HCT116 (cell line): ENCODE measurements around the gene OTOGL. TPM values are rescaled to one million over a fixed set of nuclear protein-coding genes. Genes with fewer than 3 reads are reported as not detected.

ENCODE experiments used
- ATAC-seq: fragments of 200-7000 bp; cut with Tn5 transposase; 2 replicates; pipeline ENCODE4 v1.9.1; 2020; ENCODE audit warnings: mild to moderate bottlenecking, moderate library complexity
- BruUV-seq: library from RNA; stranded (reverse); fragments of 400-500 nt; replicated peaks from 2 replicates; lab custom pipeline; 2021; lab: Mats Ljungman, UMichigan
- CTCF ChIA-PET: fragments of 300-600 bp; sonication (Branson Sonifier 250); formaldehyde crosslinking; loops from one replicate; lab custom pipeline; 2021; ENCODE audit warnings: antibody characterized with exemption; lab: Charles Lee
- POLR2A ChIA-PET: fragments of 300-600, 350-600 bp; sonication (Branson Sonifier 250); formaldehyde crosslinking; loops from one replicate; lab custom pipeline; 2021; ENCODE audit warnings: antibody characterized with exemption; lab: Charles Lee
- RAD21 ChIA-PET, 2 experiments: fragments of 300-600 bp; sonication (Branson Sonifier 250); formaldehyde crosslinking; loops; one replicate each; lab custom pipeline; 2023; ENCODE audit warnings: low total read pairs in 2 of 2; ENCODE audit not compliant: uncharacterized antibody in 2 of 2, unreplicated experiment in 2 of 2, low non-redundant PET in 1 of 2; lab: Charles Lee
- DNase-seq: peaks from one replicate; pipeline ENCODE4 v3.0.0-alpha.2; 2010; ENCODE audit warnings: low read depth, low spot score
- H2AFZ ChIP-seq: fragments of 200-600 bp; shearing (Covaris generic), sonication (generic); 2 replicates; pipeline ENCODE4 v1.6.1; 2017; ENCODE audit warnings: low read depth, mixed run types, mixed read lengths, antibody characterized with exemption, low read length; ENCODE audit not compliant: poor library complexity, severe bottlenecking
- H3K27ac ChIP-seq: 2 replicates; pipeline ENCODE4 v1.5.1; 2012; ENCODE audit warnings: low read depth, low read length
- H3K27me3 ChIP-seq: fragments of 200-600 bp; sonication (generic); 2 replicates; pipeline ENCODE4 v1.6.1; 2016; ENCODE audit warnings: mixed run types, low read length, mixed read lengths; ENCODE audit not compliant: insufficient read depth
- H3K36me3 ChIP-seq, 2 experiments: fragments of 200-500 bp in 1 of 2; fragments of 200-600 bp in 1 of 2; sonication (Bioruptor generic) in 1 of 2; sonication (generic) in 1 of 2; 2 replicates each; pipeline versions ENCODE4 v1.5.1 to v1.6.1; 2014 to 2016; ENCODE audit warnings: low read length in 2 of 2, inconsistent platforms in 1 of 2, mixed read lengths in 1 of 2, mixed run types in 1 of 2; ENCODE audit not compliant: insufficient read depth in 2 of 2, control insufficient read depth in 1 of 2
- H3K4me1 ChIP-seq, 2 experiments: fragments of 200-600 bp in 1 of 2; sonication (generic) in 1 of 2; 2 replicates each; pipeline versions ENCODE4 v1.5.1 to v1.6.1; 2012 to 2017; ENCODE audit warnings: low read length in 2 of 2, inconsistent platforms in 1 of 2, mild to moderate bottlenecking in 1 of 2, mixed read lengths in 1 of 2, mixed run types in 1 of 2, moderate library complexity in 1 of 2; ENCODE audit not compliant: insufficient read depth in 2 of 2, control insufficient read depth in 1 of 2
- H3K4me2 ChIP-seq: fragments of 200-600 bp; sonication (generic); 2 replicates; pipeline ENCODE4 v1.6.1; 2017; ENCODE audit warnings: mixed run types, low read length, mixed read lengths
- H3K4me3 ChIP-seq, 2 experiments: fragments of 200-600 bp in 1 of 2; sonication (generic) in 1 of 2; replicated peaks in 1 of 2; 2 replicates each; pipeline ENCODE4 v1.5.1; 2011 to 2016; ENCODE audit warnings: low read length in 2 of 2, control low read depth in 1 of 2, low read depth in 1 of 2, mild to moderate bottlenecking in 1 of 2, mixed read lengths in 1 of 2, mixed run types in 1 of 2
- H3K79me2 ChIP-seq: fragments of 200-600 bp; sonication (generic); 2 replicates; pipeline ENCODE4 v1.6.1; 2017; ENCODE audit warnings: mild to moderate bottlenecking, mixed run types, low read length, moderate library complexity, mixed read lengths; ENCODE audit not compliant: insufficient read depth
- H3K9ac ChIP-seq: fragments of 200-600 bp; sonication (generic); 2 replicates; pipeline ENCODE4 v1.6.1; 2016; ENCODE audit warnings: low read length, mixed read lengths
- H3K9me2 ChIP-seq: fragments of 200-600 bp; sonication (generic), shearing (Covaris generic); 2 replicates; pipeline ENCODE4 v1.6.1; 2017; ENCODE audit warnings: mixed run types, mild to moderate bottlenecking, moderate library complexity; ENCODE audit not compliant: insufficient read depth
- H3K9me3 ChIP-seq, 2 experiments: fragments of 200-500 bp in 1 of 2; fragments of 200-600 bp in 1 of 2; sonication (Bioruptor generic) in 1 of 2; sonication (generic) in 1 of 2; 2 replicates each; pipeline ENCODE4 v1.6.1; 2014 to 2017; ENCODE audit warnings: low read length in 2 of 2, mixed read lengths in 2 of 2, inconsistent platforms in 1 of 2, low read depth in 1 of 2, mild to moderate bottlenecking in 1 of 2, mixed run types in 1 of 2, moderate library complexity in 1 of 2; ENCODE audit not compliant: control insufficient read depth in 1 of 2, insufficient read depth in 1 of 2
- H4K20me1 ChIP-seq: fragments of 200-600 bp; sonication (generic), shearing (Covaris generic); 2 replicates; pipeline ENCODE4 v1.6.1; 2017; ENCODE audit warnings: mixed run types, mild to moderate bottlenecking, moderate library complexity; ENCODE audit not compliant: insufficient read depth
- EGR1 ChIP-seq: IDR thresholded peaks from 2 replicates; pipeline ENCODE4 v1.6.1; 2012; ENCODE audit warnings: low read depth
- EZH2phosphoT487 ChIP-seq: fragments of 200-600 bp; IDR thresholded peaks from 2 replicates; pipeline ENCODE4 v1.6.1; 2018; ENCODE audit warnings: antibody characterized with exemption, borderline replicate concordance
- FOSL1 ChIP-seq: IDR thresholded peaks from 2 replicates; pipeline ENCODE4 v1.6.1; 2012; ENCODE audit warnings: low read depth
- MAX ChIP-seq: IDR thresholded peaks from 2 replicates; pipeline ENCODE4 v1.6.1; 2012
- POLR2AphosphoS5 ChIP-seq: IDR thresholded peaks from 2 replicates; pipeline ENCODE4 v1.6.1; 2011; ENCODE audit warnings: mild to moderate bottlenecking, low read depth, low read length, moderate library complexity
- RAD21 ChIP-seq: IDR thresholded peaks from 2 replicates; pipeline ENCODE4 v1.6.1; 2012; ENCODE audit warnings: low read depth, mild to moderate bottlenecking
- REST ChIP-seq: IDR thresholded peaks from 2 replicates; pipeline ENCODE4 v1.6.1; 2012; ENCODE audit warnings: low read depth
- SIN3A ChIP-seq: IDR thresholded peaks from 2 replicates; pipeline ENCODE4 v1.6.1; 2012; ENCODE audit warnings: low read depth
- SP1 ChIP-seq: IDR thresholded peaks from 2 replicates; pipeline ENCODE4 v1.6.1; 2012; ENCODE audit warnings: low read depth
- TCF7L2 ChIP-seq: IDR thresholded peaks from 2 replicates; pipeline ENCODE4 v1.7.0; 2011; ENCODE audit warnings: borderline replicate concordance, inconsistent platforms; ENCODE audit not compliant: insufficient read depth, insufficient read length; ENCODE audit errors: extremely low read depth
- ZFX ChIP-seq: fragments of 450-650 bp; IDR thresholded peaks from 2 replicates; pipeline ENCODE4 v1.6.1; 2017
- ZNF274 ChIP-seq: fragments of 200-500 bp; sonication (Bioruptor generic); IDR thresholded peaks from 2 replicates; pipeline ENCODE4 v1.6.1; 2014; ENCODE audit warnings: mild to moderate bottlenecking, low read depth, low read length, inconsistent platforms
- intact Hi-C: fragments of 100-400 bp; cut with micrococcal nuclease; formaldehyde crosslinking; loops from 2 replicates; pipeline ENCODE4 v1.10.0; 2022
- total RNA-seq: library from RNA; stranded (reverse); gene quantifications from one replicate; pipeline ENCODE4 v1.2.1, GENCODE V29; 2021; ENCODE audit not compliant: unreplicated experiment
- TF ChIP-seq, protein P1 (sequence below): IDR thresholded peaks from 2 replicates; pipeline ENCODE4 v1.6.1; 2011; ENCODE audit warnings: mild to moderate bottlenecking, low read length, moderate library complexity; ENCODE audit not compliant: insufficient replicate concordance; ENCODE audit errors: extremely low read depth

OTOGL gene
- total RNA-seq, 1 experiment from 2014 or later: not detected

- Histone ChIP-seq H3K36me3 (no peaks in the 10 kb centered on the region), H3K9ac (no peak overlapping the region), H3K9me3 (no peaks in the 10 kb centered on the region), H3K27me3 (no peaks in the 10 kb centered on the region), H2AFZ (no peak overlapping the region), H4K20me1 (no peaks in the 10 kb centered on the region; the same call in 1 of the 2 replicates), H3K79me2 (no peaks in the 10 kb centered on the region), H3K4me3 (no peak overlapping the region), H3K27ac (no peak overlapping the region), H3K4me2 (no peak overlapping the region), H3K4me1 (no peaks in the 10 kb centered on the region), H3K9me2 (no peaks in the 10 kb centered on the region)
- no peak for TF ChIP-seq FOSL1
- no peak for TF ChIP-seq MAX
- no peak for TF ChIP-seq EZH2phosphoT487
- TF ChIP-seq, protein P1, sequence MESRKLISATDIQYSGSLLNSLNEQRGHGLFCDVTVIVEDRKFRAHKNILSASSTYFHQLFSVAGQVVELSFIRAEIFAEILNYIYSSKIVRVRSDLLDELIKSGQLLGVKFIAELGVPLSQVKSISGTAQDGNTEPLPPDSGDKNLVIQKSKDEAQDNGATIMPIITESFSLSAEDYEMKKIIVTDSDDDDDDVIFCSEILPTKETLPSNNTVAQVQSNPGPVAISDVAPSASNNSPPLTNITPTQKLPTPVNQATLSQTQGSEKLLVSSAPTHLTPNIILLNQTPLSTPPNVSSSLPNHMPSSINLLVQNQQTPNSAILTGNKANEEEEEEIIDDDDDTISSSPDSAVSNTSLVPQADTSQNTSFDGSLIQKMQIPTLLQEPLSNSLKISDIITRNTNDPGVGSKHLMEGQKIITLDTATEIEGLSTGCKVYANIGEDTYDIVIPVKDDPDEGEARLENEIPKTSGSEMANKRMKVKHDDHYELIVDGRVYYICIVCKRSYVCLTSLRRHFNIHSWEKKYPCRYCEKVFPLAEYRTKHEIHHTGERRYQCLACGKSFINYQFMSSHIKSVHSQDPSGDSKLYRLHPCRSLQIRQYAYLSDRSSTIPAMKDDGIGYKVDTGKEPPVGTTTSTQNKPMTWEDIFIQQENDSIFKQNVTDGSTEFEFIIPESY: no peak
- no peak for TF ChIP-seq SIN3A
- no peak for TF ChIP-seq SP1
- no peak for TF ChIP-seq EGR1
- no peak for TF ChIP-seq POLR2AphosphoS5
- TF ChIP-seq ZFX: no peak
- no peak for TF ChIP-seq RAD21
- no peak for TF ChIP-seq REST
- no peak for TF ChIP-seq TCF7L2
- no peak for TF ChIP-seq ZNF274
- BruUV-seq: no TSS peak
- intact Hi-C loops: no loop called here
- POLR2A ChIA-PET: no interaction called here
- RAD21 ChIA-PET: no interaction called here
- ATAC-seq (no peak), DNase-seq (no peak)
- CTCF ChIA-PET: no interaction called here
Observed at GRCh38 chr12:80400571-80400991, 301.2 kb downstream of the OTOGL start.
